ENCODE results near the gene CDC42BPG.

- no peak for TF ChIP-seq POLR2A (IDR thresholded peaks at IDR 0.05)
- no peak for TF ChIP-seq POLR2AphosphoS5 (IDR thresholded peaks at IDR 0.05)
Measured at GRCh38 chr11:64800303-64801157, 43.9 kb downstream of the CDC42BPG start.

All from breast epithelium (tissue), 3 donors.